Thyroid gland (tissue), 4 donors: ENCODE results near the gene CES5A. TPM values are rescaled to one million over a fixed set of nuclear protein-coding genes. Genes with fewer than 3 reads are reported as not detected.

Source experiments
- DNase-seq, 2 donors: peaks; one replicate each; pipeline ENCODE4 v3.0.0-alpha.2; 2019
- H3K27ac ChIP-seq, 3 donors: fragments of 200-600 bp; sonication (generic); 1 replicate in 2 of 3; 2 replicates in 1 of 3; pipeline ENCODE4 v1.5.1; 2016 to 2019; ENCODE audit warnings: mild to moderate bottlenecking in 1 of 3, moderate library complexity in 1 of 3
- H3K27me3 ChIP-seq: fragments of 200-600 bp; sonication (generic); one replicate; pipeline ENCODE4 v1.5.1; 2019
- H3K36me3 ChIP-seq, 2 donors: fragments of 200-600 bp; sonication (generic); one replicate each; pipeline ENCODE4 v1.5.1; 2016 to 2019
- H3K4me1 ChIP-seq, 2 donors: fragments of 200-600 bp; sonication (generic); one replicate each; pipeline ENCODE4 v1.5.1; 2017 to 2019
- H3K4me3 ChIP-seq, 3 donors: fragments of 200-600 bp; sonication (generic); replicated peaks in 1 of 3; 1 replicate in 2 of 3; 2 replicates in 1 of 3; pipeline ENCODE4 v1.5.1; 2016; ENCODE audit warnings: mild to moderate bottlenecking in 1 of 3
- H3K9me3 ChIP-seq: fragments of 200-600 bp; sonication (generic); one replicate; pipeline ENCODE4 v1.5.1; 2017
- CTCF ChIP-seq, 6 experiments: fragments of 200-600 bp in 3 of 6; fragments of 450-650 bp in 3 of 6; sonication (generic) in 3 of 6; IDR thresholded peaks; one replicate each; pipeline ENCODE4 v1.5.1; 2016 to 2019; ENCODE audit warnings: antibody characterized with exemption in 6 of 6, mild to moderate bottlenecking in 2 of 6, inconsistent platforms in 1 of 6, moderate library complexity in 1 of 6
- POLR2A ChIP-seq, 2 donors: fragments of 450-650 bp; IDR thresholded peaks; one replicate each; pipeline ENCODE4 v1.6.1; 2017; ENCODE audit warnings: antibody characterized with exemption in 2 of 2, mild to moderate bottlenecking in 2 of 2, moderate library complexity in 1 of 2
- WGBS, 2 donors: methylation state at CpG; one replicate each; pipeline ENCODE4 v1.1.5; 2017; 5-methylcytosine and 5-hydroxymethylcytosine counted together
- intact Hi-C: fragments of 100-400 bp; cut with DNase I; formaldehyde crosslinking; loops from one replicate; pipeline ENCODE4 v1.15.1; 2023
- total RNA-seq, 4 donors: library from RNA; depleted of rRNA; stranded (reverse); fragments of >200 nt; gene quantifications; one replicate each; pipeline ENCODE4 v1.2.3, GENCODE V29; 2016

Gene CES5A
- total RNA-seq, 4 donors from 2014 or later: not detected

GRCh38 chr16:55888546-55888945 is 13.4 kb upstream of the CES5A start:
- TF ChIP-seq POLR2A (IDR thresholded peaks at IDR 0.05) (no peak), CTCF (IDR thresholded peaks at IDR 0.05) (no peak)
- Histone ChIP-seq H3K9me3 (no peaks in the 10 kb centered on the region), H3K4me3 (no peak overlapping the region), H3K4me1 (no peaks in the 10 kb centered on the region), H3K36me3 (no peaks in the 10 kb centered on the region), H3K27ac (no peak overlapping the region), H3K27me3 (no peaks in the 10 kb centered on the region)
- intact Hi-C loops: no loop called here
- 85 to 92% methylated on average over 2 of the region's 2 CpGs for WGBS, 2 donors
- DNase-seq: no peak

- H3K27me3 ChIP-seq: no peaks in the 10 kb centered on the region
- TF ChIP-seq POLR2A (IDR thresholded peaks at IDR 0.05) (no peak), CTCF (IDR thresholded peaks at IDR 0.05) (no peak)
- H3K36me3 ChIP-seq: no peaks in the 10 kb centered on the region
- intact Hi-C loops: no loop called here
- H3K4me3 ChIP-seq: no peak overlapping the region
- no peaks in the 10 kb centered on the region for H3K4me1 ChIP-seq
- no peak overlapping the region for H3K27ac ChIP-seq
- H3K9me3 ChIP-seq: no peaks in the 10 kb centered on the region
- DNase-seq: no peak
- 60 to 81% methylated on average over 4 of the region's 4 CpGs for WGBS, 2 donors
Measured at GRCh38 chr16:55876854-55877253, 1.7 kb upstream of the CES5A start.

DNA sequence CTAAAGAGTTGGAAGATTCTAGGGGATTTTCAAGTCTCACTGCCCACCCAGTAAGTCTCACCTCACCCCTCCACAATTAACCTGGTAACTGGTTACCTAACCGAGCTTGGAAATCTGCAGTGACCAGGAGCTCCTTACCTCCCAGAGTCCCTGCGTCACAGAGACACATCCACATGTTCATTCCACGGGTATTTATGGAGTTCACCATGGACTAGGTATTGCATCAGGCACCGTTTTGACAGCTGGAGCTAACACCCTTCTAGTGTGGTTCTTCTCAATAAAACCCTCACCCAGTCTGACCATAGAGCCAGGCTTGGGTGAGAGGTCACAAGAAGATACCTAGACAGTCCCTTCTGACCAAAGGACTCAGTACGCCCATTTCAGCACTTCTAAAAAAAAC is 2.1 kb downstream of the CES5A start:
- WGBS, 2 donors: 88 to 90% methylated on average over 5 of the region's 5 CpGs
- intact Hi-C loops: no loop called here

DNA sequence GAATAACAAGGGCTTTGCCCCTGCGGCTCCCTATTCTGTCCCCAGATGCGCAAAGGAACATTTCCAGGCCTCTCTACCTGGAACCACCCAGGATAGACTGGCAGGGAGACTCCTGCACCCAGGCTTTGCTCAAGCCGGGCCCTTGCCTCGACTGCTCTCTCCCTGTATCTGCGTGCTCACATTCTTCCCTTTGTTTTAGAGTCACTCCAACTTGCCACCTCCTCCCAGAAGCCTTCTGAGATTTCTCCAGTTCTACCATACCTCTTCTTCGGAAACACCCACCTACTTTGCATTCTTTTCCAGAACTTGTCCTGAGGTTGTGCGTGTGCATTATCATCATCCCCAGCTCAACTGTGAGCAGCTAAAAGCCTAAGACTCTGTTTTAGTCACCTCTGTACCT is 3.0 kb downstream of the CES5A start:
- no peaks in the 10 kb centered on the region for H3K27me3 ChIP-seq
- intact Hi-C loops: no loop called here
- H3K4me3 ChIP-seq: no peak overlapping the region
- H3K27ac ChIP-seq: no peak overlapping the region
- WGBS, 2 donors: 82 to 92% methylated on average over 7 of the region's 7 CpGs
- no peak for DNase-seq
- H3K4me1 ChIP-seq: no peaks in the 10 kb centered on the region
- no peaks in the 10 kb centered on the region for H3K9me3 ChIP-seq
- no peaks in the 10 kb centered on the region for H3K36me3 ChIP-seq
- TF ChIP-seq CTCF (IDR thresholded peaks at IDR 0.05) (no peak), POLR2A (IDR thresholded peaks at IDR 0.05) (no peak)

More for the DNA sequence above, 2.1 kb downstream of the CES5A start:
- no peaks in the 10 kb centered on the region for H3K36me3 ChIP-seq
- TF ChIP-seq POLR2A (IDR thresholded peaks at IDR 0.05) (no peak), CTCF (IDR thresholded peaks at IDR 0.05) (no peak)
- H3K9me3 ChIP-seq: no peaks in the 10 kb centered on the region
- H3K4me1 ChIP-seq: no peaks in the 10 kb centered on the region
- H3K27me3 ChIP-seq: no peaks in the 10 kb centered on the region
- H3K27ac ChIP-seq: no peak overlapping the region
- H3K4me3 ChIP-seq: no peak overlapping the region
- no peak for DNase-seq

GRCh38 chr16:55871411-55872038 is 3.6 kb downstream of the CES5A start:
- no peak for TF ChIP-seq POLR2A (IDR thresholded peaks at IDR 0.05)
- no peak for TF ChIP-seq CTCF (IDR thresholded peaks at IDR 0.05)

More at GRCh38 chr16:55871411-55872038, 3.6 kb downstream of the CES5A start:
- Histone ChIP-seq H3K27ac (no peak overlapping the region), H3K36me3 (no peaks in the 10 kb centered on the region), H3K27me3 (no peaks in the 10 kb centered on the region), H3K4me1 (no peaks in the 10 kb centered on the region), H3K9me3 (no peaks in the 10 kb centered on the region), H3K4me3 (no peak overlapping the region)
- WGBS, 2 donors: 73 to 74% methylated on average over 10 of the region's 10 CpGs
- intact Hi-C loops: no loop called here
- DNase-seq: no peak
